Dendritic cell treated with granulocyte-macrophage colony-stimulating factor and Interleukin-4, amounts not matched to agents 40 ng/mL and 50 ng/mL, for 4 days (primary cell): ENCODE measurements around the gene CENPX.

Experiments
- H3K27ac Mint-ChIP-seq: one replicate; pipeline ENCODE4 v1.8.0; 2022; ENCODE audit warnings: mild to moderate bottlenecking, mixed read lengths
- H3K27me3 Mint-ChIP-seq: one replicate; pipeline ENCODE4 v1.8.0; 2022; ENCODE audit warnings: mild to moderate bottlenecking, mixed read lengths
- H3K36me3 Mint-ChIP-seq: one replicate; pipeline ENCODE4 v1.8.0; 2022; ENCODE audit warnings: low read depth, mixed read lengths
- H3K4me1 Mint-ChIP-seq: one replicate; pipeline ENCODE4 v1.8.0; 2022; ENCODE audit warnings: low read depth, mixed read lengths
- H3K4me3 Mint-ChIP-seq: one replicate; pipeline ENCODE4 v1.8.0; 2022; ENCODE audit warnings: mild to moderate bottlenecking, moderate library complexity, mixed read lengths
- H3K9me3 Mint-ChIP-seq: one replicate; pipeline ENCODE4 v1.8.0; 2022; ENCODE audit warnings: mixed read lengths
- intact Hi-C: fragments of 100-400 bp; cut with micrococcal nuclease; formaldehyde crosslinking; loops from one replicate; pipeline ENCODE4 v1.15.0; 2022

CENPX gene

GRCh38 chr17:81977211-81977808, 45.4 kb downstream of the CENPX start, which contains the start of gene ASPSCR1:
TSS of gene ASPSCR1 (plus strand) at chr17:81977629. CDS start at chr17:81977647, 18 bp downstream.
- Mint-ChIP-seq H3K27ac (peak within 1 kb of the TSS; percentile 98), H3K27me3 (peaks cover 16% of the 10 kb centered on the region), H3K9me3 (no peaks in the 10 kb centered on the region), H3K4me3 (peak within 1 kb of the TSS; percentile 97), H3K36me3 (peaks cover 38% of the 10 kb centered on the region), H3K4me1 (peaks cover 55% of the 10 kb centered on the region)
- intact Hi-C loops: no loop called here

- Mint-ChIP-seq H3K36me3 (peaks cover 33% of the 10 kb centered on the region), H3K4me3 (peak overlapping the region; percentile 97), H3K27ac (peak overlapping the region; percentile 98), H3K9me3 (no peaks in the 10 kb centered on the region), H3K27me3 (peaks cover 18% of the 10 kb centered on the region), H3K4me1 (peaks cover 55% of the 10 kb centered on the region)
- intact Hi-C loops: no loop called here
Measured at GRCh38 chr17:81976332-81977210, 46.1 kb downstream of the CENPX start.

GRCh38 chr17:81973432-81973831, 49.2 kb downstream of the CENPX start:
- no peaks in the 10 kb centered on the region for H3K9me3 Mint-ChIP-seq
- intact Hi-C loops: no loop called here
- H3K36me3 Mint-ChIP-seq: peaks cover 7% of the 10 kb centered on the region
- no peak overlapping the region for H3K4me3 Mint-ChIP-seq
- H3K27ac Mint-ChIP-seq: no peak overlapping the region
- peaks cover 31% of the 10 kb centered on the region for H3K4me1 Mint-ChIP-seq
- peaks cover 18% of the 10 kb centered on the region for H3K27me3 Mint-ChIP-seq

- Mint-ChIP-seq H3K27ac (no peak overlapping the region), H3K4me3 (no peak overlapping the region)
Measured at GRCh38 chr17:81968850-81969812, 53.5 kb downstream of the CENPX start.

More at GRCh38 chr17:81968850-81969812, 53.5 kb downstream of the CENPX start:
- intact Hi-C loops: loop anchor here (10.0 kb wide), 1 partner anchor 186 kb away; no protein-coding TSS in a partner anchor
- Mint-ChIP-seq H3K9me3 (no peaks in the 10 kb centered on the region), H3K36me3 (no peaks in the 10 kb centered on the region), H3K4me1 (peaks cover 35% of the 10 kb centered on the region), H3K27me3 (peaks cover 27% of the 10 kb centered on the region)
